HG03457 (cell line): ENCODE results near the gene CTSZ.
"Not testable (repeated sequence)": the region's sequence is repeated elsewhere in the genome, so short reads cannot be mapped to it uniquely, and the experiment has no call there.

Experiments
- ATAC-seq: cut with Tn5 transposase; IDR thresholded peaks from one replicate; pipeline ENCODE4 v1.9.1; 2021; ENCODE audit warnings: moderate number of reproducible peaks; ENCODE audit not compliant: unreplicated experiment

Gene CTSZ

GRCh38 chr20:59001068-59001448 is 6.0 kb downstream of the CTSZ start:
- ATAC-seq, result no peak

- no peak for ATAC-seq
Measured at GRCh38 chr20:59000326-59000725, 6.7 kb downstream of the CTSZ start.

DNA sequence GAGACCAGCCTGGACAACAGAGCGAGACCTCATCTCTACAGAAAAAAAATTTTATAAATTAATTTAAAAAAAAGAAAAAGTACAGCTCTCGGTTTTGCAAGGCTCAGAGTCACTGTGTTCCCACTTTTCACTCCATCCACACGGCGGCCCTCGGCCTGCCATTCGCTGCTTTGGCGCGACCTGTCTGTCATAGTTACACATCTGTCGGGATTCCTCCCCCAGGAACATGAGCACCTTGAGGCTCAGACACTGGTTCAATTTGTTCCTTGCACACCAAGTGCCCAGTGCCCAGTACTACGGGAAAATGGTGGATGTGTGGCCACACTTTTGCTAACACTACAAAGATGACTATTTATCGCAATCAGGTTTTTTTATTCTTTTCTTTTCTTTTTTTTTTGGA is 8.4 kb downstream of the CTSZ start:
- ATAC-seq, result no peak

DNA sequence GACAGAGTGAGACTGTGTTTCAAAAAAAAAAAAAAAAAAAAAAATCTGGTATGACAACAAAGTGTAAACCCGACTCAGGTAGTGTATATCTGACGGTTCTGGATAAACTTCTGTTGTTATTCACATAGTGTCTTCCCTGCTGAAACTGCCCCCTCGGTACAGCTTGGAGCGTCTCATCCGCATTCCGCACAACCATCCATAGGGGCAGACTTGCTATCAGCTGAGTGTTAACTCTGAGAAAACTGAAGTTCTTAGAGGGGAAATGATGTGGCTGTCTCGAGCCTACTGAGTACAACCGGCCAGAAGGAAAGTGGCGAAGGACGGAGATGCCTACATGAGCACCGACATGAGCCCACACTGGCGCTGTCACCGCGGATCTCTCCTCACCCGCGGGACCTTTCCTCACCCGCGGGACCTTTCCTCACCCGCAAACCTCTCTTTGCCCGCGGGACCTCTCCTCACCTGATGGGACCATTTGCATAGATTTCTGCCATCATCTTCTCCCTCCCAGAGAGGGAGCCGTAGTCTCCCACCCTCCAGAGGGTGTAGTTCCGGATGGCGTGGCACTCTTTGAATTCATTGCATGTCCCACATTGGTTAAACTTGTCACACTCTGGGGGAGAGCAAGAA is 9.8 kb downstream of the CTSZ start:
- no peak for ATAC-seq

DNA sequence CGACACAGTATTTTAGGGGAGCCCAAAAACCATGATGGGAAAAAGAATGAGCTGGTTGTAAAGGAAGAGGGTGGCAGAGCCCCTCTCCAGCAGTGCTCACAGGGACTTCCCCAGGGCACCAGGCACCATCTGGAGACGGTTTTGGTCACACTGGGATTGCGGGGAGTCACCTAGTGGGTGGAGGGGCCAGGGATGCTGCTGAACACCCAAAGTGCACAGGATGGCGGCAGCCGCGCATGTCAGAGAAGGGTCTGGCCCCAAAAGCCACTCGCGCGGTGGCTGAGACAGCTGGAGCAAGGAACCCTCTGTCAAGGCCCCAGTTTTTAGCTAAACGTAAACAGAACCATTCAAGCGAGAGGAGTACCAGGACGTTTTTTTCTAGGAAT is 10.8 kb downstream of the CTSZ start:
- no peak for ATAC-seq

GRCh38 chr20:58995461-58996225 is 11.4 kb downstream of the CTSZ start:
- ATAC-seq, result no peak

GRCh38 chr20:58994390-58995159 is 12.5 kb downstream of the CTSZ start:
- no peak for ATAC-seq

DNA sequence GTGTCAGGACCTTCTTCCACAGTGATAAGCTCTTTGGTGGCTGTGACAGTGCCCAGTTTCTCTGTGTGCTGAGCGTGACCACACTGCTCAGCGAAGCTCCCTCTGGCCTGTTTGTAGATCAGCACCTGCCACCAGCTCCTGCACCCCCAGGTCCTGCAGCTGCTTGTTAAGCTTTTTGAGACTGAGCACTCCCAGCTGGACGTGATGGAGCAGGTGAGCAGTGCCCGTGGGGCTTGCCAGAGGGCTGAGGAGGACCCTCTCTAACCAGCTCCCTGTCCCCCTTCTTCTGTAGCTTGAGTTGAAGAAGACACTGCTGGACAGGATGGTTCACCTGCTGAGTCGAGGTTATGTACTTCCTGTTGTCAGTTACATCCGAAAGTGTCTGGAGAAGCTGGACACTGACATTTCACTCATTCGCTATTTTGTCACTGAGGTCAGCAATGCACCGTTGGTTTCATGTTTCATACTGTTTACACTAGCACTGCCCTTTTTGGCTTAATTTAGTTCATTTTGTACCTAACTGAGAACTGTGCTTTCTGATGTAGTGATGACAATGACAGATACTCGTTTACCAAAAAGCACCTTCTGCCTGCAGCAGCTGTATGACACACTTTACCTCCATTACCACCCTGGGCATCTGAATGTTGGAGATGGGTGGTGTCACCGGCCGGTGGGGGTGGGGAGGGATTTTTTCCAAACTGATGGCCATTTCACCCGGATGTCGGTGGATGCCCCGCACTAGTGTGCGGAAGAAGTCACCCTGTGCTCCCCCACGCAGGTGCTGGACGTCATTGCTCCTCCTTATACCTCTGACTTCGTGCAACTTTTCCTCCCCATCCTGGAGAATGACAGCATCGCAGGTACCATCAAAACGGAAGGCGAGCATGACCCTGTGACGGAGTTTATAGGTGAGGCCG is 13.5 kb downstream of the CTSZ start:
- ATAC-seq, result no peak

- no peak for ATAC-seq
Measured at GRCh38 chr20:58992911-58993310, 14.1 kb downstream of the CTSZ start.

DNA sequence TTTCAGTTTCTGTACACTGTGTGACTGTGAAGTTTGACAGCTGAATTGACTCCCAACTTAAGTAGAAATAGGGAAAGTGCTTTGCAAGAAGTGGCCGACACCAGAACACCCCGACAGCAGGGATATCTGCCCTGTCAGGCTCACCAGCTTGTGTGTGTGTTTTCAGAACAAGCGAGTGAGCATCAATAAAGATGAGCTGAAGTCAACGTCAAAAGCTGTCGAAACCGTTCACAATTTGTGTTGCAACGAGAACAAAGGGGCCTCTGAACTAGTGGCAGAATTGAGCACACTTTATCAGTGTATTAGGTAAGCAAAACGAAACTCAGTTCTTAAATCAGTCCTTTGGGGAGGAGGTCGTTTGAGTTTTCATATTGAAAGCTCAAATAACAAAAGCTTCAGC is 15.3 kb downstream of the CTSZ start:
- ATAC-seq, result no peak

DNA sequence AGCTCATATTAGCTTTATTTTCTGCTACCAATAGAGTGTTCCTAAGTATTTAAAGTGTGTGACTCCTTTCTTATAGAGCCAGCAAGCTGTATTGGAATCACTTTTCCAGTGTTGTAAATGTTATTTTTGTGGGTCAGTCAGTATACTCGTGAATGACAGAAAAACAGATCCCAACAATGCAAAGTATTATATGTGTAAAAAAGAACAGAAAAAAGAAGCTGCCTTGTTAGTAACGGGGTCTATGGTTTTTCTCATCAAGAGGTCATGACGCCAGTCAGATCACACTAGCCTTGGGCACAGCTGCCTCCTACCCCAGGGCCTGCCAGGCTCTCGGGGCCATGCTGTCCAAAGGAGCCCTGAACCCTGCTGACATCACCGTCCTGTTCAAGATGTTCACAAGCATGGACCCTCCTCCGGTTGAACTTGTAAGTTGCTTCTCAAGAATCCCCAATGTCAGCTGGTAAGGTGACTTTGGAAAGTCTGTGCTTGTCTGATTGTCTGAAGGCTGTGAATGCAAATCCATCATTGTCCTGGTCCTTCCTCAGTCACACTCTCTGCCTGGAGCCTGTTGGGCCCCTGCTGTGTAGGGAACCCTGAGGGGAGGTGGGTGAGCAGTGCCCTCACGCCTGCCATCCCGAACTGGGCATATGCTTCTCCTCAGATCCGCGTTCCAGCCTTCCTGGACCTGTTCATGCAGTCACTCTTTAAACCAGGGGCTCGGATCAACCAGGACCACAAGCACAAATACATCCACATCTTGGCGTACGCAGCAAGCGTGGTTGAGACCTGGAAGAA is 16.2 kb downstream of the CTSZ start:
- ATAC-seq, result no peak

- ATAC-seq, result no peak
Measured at GRCh38 chr20:58989196-58989595, 17.9 kb downstream of the CTSZ start.

DNA sequence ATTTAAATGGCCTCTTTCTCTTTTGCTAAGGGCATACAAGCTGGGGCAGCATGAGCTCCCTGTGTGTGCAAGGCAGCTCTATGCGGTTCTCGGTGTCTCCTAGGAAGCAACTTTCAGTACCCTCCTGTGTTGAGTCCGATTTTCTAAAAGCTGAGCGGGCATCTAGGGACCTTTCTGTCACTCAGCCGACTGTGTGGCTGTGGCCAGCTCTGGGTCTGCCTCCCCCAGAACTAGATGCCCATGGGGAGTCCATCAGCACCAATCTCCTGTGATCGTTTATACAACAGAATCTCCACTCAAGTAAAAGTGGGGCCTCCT is 18.5 kb downstream of the CTSZ start:
- ATAC-seq, result no peak

GRCh38 chr20:58987790-58988564 is 19.1 kb downstream of the CTSZ start:
- no peak for ATAC-seq

GRCh38 chr20:58986968-58987517 is 20.0 kb downstream of the CTSZ start:
- no peak for ATAC-seq

DNA sequence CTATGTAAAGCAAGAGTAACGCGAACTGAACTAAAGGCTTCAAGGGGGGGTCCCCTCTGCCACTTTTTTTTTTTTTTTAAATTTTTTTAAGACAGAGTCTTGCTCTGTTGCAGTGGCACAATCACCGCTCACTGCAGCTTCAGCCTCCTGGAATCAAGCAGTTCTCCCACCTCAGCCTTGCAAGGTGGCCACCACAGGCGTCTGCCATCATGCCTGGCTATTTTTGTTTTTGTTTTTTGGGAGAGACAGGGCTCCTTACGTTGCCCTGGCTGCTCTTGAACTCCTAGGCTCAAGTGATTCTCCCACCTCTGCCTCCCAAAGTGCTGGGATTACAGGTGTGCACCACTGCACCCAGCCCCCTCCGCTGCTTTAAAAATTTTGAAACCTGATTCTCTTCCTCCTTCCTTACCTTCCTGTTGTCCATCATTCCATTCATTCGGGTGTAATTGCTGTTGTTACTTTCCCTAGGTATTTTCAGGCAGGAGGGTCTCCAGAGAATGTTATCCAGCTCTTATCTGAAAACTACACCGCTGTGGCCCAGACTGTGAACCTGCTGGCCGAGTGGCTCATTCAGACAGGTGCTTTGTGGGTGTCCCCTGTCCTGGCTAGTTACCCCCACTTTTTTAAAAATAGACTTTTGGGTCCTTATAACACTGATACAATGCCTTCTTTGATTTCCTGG is 20.6 kb downstream of the CTSZ start:
- ATAC-seq, result no peak

DNA sequence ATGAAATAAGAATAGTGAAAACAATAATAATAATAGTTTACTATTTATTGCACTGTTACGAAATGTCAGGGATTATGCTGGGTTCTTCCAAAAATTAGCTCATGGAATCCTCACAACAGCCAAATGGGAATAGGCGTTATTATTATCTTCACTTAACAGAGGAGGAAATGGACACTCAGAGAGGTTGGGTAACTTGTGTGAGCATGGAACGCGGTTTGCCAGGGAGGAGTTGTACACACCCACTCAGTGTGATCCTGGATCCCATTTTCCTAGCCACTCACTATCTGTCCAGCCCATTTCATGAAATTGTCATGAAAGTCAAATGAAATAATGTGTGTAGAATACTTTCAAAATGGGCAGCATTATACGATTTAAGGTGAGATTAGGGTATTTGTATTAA is 21.4 kb downstream of the CTSZ start:
- no peak for ATAC-seq

- no peak for ATAC-seq
Measured at GRCh38 chr20:58984691-58985090, 22.4 kb downstream of the CTSZ start.

- ATAC-seq, result not testable (repeated sequence)
Measured at GRCh38 chr20:58983115-58983468, 24.0 kb downstream of the CTSZ start.
